22Rv1 (cell line): ENCODE results near the gene TMEM138.

Experiments used
- H3K27ac ChIP-seq: fragments of 450-650 bp; 2 replicates; pipeline ENCODE4 v1.5.1; 2017
- ZFX ChIP-seq: fragments of 450-650 bp; IDR thresholded peaks from 2 replicates; pipeline ENCODE4 v1.6.1; 2017; ENCODE audit warnings: antibody characterized with exemption, borderline replicate concordance
- TF ChIP-seq, protein P1 (sequence below): fragments of 450-650 bp; IDR thresholded peaks from 2 replicates; pipeline ENCODE4 v1.5.1; 2017; ENCODE audit warnings: mild to moderate bottlenecking

The TMEM138 gene

DNA sequence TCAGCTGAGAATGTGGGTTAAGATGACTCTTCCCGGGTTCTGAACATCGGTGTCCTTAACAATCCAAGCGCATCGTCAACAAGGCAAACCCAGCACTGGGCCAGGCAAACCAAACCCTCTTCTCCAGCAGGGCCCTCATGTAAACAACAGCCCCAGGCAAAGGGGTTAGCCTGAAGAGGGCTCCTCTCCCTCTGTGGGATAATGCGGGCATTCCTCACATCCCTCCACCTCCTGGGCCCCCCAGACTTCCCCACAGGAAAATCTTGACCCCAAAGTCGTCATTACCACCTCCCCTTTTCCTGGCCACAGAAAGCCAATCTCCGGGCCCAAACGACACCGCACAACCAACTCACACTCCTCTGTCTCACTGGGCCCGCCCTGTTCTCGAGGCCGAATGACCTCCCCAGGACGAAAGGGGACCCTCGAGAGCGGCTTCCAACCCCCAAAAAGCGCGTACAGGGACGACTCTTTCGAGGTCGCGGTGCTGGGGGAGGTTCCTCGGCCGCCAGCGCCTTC, 29.8 kb upstream of the TMEM138 start:
- H3K27ac ChIP-seq: peak overlapping the region; percentile 84

DNA sequence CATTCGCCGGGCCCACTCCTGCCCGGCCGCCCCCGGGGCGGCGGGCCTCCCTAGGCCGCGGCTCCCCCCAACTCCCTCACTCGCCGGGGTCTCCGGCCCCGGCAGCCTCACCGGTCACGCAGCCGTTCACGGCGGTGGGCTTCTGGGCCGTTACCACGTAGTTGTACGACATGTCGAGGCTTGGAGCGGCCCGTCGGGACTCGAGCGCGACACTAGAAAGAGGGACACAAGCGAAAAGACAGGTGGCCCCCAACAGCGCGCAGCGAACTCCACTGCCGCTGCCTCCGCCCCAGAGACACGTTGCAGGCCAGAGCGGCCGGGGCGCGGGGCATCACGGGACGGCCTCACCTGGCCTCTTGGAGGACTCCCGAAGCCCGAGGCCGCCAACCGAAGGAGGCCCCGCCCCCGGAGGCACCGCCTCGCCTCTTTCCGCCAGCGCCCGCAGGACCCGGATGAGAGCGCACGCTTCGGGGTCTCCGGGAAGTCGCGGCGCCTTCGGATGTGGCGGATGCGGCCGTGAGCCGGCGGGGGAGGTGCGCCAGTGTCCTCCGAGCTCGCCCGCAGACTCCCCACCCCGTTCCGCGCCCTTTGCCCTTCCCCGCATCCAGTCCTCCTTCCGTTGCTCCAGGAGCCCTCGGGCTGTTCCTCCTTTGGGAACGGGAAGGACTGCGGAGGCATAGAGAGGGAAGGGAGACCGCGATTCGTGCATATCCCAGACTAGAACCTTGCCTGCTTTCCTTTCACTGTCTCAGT, 29.2 kb upstream of the TMEM138 start, which contains the start of the genes DDB1 and TKFC:
Gene DDB1 (minus strand): TSS at position 309 of the 753 bp plus-strand sequence. CDS start 137 bp downstream, at position 172.
Gene TKFC (plus strand): TSS at position 432 of the 753 bp plus-strand sequence. CDS start 1,501 bp downstream, outside the sequence.
- H3K27ac ChIP-seq: peak within 1 kb of the TSS; percentile 84
- TF ChIP-seq, protein P1, sequence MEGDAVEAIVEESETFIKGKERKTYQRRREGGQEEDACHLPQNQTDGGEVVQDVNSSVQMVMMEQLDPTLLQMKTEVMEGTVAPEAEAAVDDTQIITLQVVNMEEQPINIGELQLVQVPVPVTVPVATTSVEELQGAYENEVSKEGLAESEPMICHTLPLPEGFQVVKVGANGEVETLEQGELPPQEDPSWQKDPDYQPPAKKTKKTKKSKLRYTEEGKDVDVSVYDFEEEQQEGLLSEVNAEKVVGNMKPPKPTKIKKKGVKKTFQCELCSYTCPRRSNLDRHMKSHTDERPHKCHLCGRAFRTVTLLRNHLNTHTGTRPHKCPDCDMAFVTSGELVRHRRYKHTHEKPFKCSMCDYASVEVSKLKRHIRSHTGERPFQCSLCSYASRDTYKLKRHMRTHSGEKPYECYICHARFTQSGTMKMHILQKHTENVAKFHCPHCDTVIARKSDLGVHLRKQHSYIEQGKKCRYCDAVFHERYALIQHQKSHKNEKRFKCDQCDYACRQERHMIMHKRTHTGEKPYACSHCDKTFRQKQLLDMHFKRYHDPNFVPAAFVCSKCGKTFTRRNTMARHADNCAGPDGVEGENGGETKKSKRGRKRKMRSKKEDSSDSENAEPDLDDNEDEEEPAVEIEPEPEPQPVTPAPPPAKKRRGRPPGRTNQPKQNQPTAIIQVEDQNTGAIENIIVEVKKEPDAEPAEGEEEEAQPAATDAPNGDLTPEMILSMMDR: no peak
- TF ChIP-seq ZFX: no peak

More for the DNA sequence above, 29.8 kb upstream of the TMEM138 start:
- no peak for TF ChIP-seq ZFX
- TF ChIP-seq, protein P1: no peak

DNA sequence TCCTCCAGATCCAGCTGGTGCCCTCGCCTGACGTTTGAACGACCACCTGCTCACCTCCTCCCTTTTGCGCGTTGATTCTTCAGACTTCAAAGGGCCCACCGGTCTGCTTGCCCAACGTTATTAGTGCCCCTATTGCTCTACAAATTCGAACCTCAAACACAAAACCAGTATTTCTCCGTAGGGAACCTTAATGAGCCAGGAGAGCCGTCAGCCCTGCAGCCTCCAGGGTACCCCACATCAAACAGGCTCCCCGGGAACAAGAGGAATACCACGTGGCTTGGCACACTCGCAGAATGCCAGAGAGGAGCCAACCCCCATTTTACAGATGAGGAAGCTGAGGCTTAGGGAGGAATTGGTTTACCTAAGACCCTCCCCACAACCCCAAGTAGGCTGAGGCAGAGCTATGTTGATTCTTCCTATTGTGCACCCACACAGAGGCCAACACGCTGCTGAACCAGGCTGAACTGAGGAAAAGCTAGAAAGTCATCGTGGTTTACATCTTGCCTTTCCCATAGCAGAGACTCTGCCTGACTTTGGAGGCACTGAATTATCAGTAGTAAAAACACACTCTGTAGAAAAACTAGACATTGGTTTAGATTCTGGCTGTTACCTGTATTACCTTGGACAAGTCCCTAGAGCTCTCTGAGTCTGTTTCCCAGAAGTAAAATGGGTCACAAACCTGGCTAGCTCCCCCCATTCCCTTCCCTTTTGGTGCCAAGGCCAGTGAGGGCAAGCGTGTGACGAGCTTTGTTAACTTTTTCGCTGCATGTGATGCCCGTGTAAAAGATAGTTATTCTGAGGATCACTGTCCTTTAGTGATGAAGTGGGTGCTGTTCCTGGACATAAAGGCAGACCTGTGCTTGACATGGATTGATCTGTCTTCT, 28.4 kb upstream of the TMEM138 start:
- TF ChIP-seq, protein P1: no peak
- no peak for TF ChIP-seq ZFX
- peak overlapping the region; percentile 84 for H3K27ac ChIP-seq

DNA sequence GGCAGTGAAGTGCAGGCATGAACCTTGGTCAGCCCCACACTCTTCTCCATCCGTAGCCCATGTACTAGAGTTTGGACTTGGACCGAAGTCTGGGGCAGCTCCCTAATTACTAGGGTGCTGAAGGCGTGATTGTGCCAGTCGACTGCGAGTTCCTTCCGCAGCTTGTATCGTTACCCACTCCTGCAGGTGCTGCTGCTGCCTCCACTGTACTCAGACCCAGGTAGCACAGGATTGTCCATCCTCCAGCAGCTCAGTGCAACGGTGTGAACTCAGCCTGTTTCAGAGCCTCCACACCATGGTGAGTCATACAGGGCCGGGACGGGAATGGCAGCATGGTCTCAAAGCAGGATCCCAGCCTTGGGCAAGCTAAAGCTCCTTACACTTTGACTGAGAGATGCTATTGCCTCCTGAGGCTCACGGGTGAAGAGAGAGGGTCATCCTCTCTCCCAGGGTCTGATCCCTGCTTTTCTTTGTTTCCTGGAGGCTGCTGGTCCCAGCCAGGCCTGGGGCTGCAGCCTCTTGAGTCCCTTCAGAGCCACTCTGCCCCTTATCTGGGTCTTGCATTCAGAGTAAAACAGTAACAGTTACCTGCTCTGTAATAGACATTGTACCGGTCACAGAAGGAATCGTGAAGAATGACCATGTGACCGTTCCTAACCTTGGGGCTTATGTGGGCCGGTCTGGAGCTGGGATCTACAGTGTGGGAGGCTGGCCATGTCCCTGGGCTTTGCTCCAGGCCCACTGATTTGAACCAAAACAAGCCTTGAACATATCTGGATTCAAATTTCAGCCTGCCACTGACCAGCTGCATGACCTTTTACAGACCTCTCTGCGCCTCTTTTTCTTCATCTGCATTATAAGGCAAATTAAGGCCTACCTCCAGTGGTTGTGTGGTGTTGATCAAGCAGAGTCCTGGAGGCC, 27.5 kb upstream of the TMEM138 start:
- H3K27ac ChIP-seq: peak overlapping the region; percentile 84
- TF ChIP-seq, protein P1: no peak
- TF ChIP-seq ZFX: no peak

DNA sequence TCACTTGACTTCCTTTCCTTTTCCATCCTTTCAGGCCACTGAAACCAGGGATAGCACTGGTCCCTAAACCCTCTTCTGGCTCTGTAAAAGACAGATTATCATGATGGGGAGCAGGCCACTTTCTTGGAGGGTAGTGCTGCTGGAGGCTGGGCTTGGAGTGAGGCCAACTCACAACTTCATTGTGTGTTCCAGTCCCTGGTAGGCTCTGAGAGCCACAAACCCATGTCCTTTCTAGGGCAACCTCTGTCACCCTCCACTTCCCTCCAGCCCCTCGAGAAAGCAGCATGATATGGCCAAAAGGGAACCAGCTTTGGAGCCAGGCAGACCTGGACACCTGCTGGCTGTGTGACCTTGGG, 26.8 kb upstream of the TMEM138 start:
- TF ChIP-seq, protein P1: no peak
- no peak for TF ChIP-seq ZFX
- H3K27ac ChIP-seq: peak overlapping the region; percentile 84

DNA sequence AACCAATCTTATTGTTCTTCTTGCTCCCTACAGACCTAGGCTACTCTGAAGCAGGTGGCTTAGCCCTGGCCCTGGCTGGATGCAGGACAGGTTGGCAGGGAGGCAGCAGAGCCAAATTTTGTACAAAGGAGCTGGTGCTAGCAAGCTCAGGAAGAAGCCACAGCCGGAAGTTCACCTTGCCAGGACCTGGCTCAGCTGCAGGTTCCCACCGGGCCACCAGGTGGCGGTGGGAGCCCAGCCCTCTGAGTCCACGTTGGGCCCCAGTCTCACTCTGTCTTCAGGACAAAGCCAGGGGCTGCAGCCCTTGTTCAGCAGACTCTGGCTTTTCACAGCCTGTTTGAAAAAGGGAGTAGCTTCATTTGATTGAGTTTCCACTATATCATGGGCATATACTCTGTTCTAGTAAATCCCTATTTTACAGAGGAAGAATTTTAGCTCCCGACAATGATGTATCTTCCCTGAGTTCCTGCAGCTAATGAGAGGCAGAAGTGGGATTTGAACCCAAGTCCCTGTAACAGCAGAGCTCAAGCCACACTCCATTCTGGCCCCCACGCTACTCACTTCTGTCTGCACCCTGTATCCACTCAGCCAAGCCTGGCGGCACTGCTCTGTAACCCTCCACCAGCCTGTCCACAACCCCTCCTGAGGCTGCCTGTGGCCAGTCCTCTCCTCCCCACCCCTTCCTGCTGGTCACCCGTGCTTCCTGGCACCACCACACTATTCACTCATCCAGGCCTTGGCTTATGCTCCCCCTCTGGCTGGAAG, 25.8 kb upstream of the TMEM138 start:
- TF ChIP-seq, protein P1: peak; percentile 96
- TF ChIP-seq ZFX: no peak
- peak overlapping the region; percentile 84 for H3K27ac ChIP-seq
